Activated CD4-positive, CD25-positive, alpha-beta regulatory T cell treated with anti-CD3 and anti-CD28 coated beads, Interleukin-2, amount 50 U/mL, for 24 hours (primary cell): ENCODE data around the gene ULK2.
"Not testable (repeated sequence)": the region's sequence is repeated elsewhere in the genome, so short reads cannot be mapped to it uniquely, and the experiment has no call there.

ENCODE experiments used
- ATAC-seq, 2 donors: fragments of 150-1000 bp; cut with Tn5 transposase; one replicate each; pipeline ENCODE4 v1.10.0; 2021; ENCODE audit warnings: mild to moderate bottlenecking in 1 of 2, moderate library complexity in 1 of 2

The ULK2 gene

GRCh38 chr17:19867329-19868078, at the start of gene ULK2:
Gene ULK2, minus strand, starts transcription at chr17:19867936. Its CDS starts 519 bp downstream, at chr17:19867417.
- peak; percentile 81 to 82 for ATAC-seq

- no peak for ATAC-seq
Measured at GRCh38 chr17:19915245-19915978, 47.7 kb upstream of the ULK2 start.

GRCh38 chr17:19911033-19911432, 43.3 kb upstream of the ULK2 start:
- ATAC-seq, result no peak

GRCh38 chr17:19909139-19909538, 41.4 kb upstream of the ULK2 start:
- ATAC-seq, result no peak

GRCh38 chr17:19905502-19905901, 37.8 kb upstream of the ULK2 start:
- ATAC-seq, result no peak

GRCh38 chr17:19904924-19905323, 37.2 kb upstream of the ULK2 start:
- ATAC-seq, result no peak

GRCh38 chr17:19904412-19904811, 36.7 kb upstream of the ULK2 start:
- ATAC-seq, result no peak

- ATAC-seq, result no peak
Measured at GRCh38 chr17:19900809-19901208, 33.1 kb upstream of the ULK2 start.

- no peak for ATAC-seq
Measured at GRCh38 chr17:19897903-19898302, 30.2 kb upstream of the ULK2 start.

- no peak for ATAC-seq
Measured at GRCh38 chr17:19897090-19897837, 29.5 kb upstream of the ULK2 start.

- no peak for ATAC-seq
Measured at GRCh38 chr17:19896679-19897078, 28.9 kb upstream of the ULK2 start.

GRCh38 chr17:19890554-19890953, 22.8 kb upstream of the ULK2 start:
- ATAC-seq, result not testable (repeated sequence)

GRCh38 chr17:19890001-19890400, 22.3 kb upstream of the ULK2 start:
- not testable (repeated sequence) for ATAC-seq

- ATAC-seq, result no peak
Measured at GRCh38 chr17:19886116-19886515, 18.4 kb upstream of the ULK2 start.

GRCh38 chr17:19883537-19884215, 15.9 kb upstream of the ULK2 start:
- peak in 1 of 2 donors; percentile 41 for ATAC-seq

- ATAC-seq, result no peak
Measured at GRCh38 chr17:19880393-19880792, 12.7 kb upstream of the ULK2 start.

GRCh38 chr17:19877364-19877945, 9.7 kb upstream of the ULK2 start:
- ATAC-seq, result no peak

- ATAC-seq, result peak; percentile 17 to 30
Measured at GRCh38 chr17:19876529-19877161, 8.9 kb upstream of the ULK2 start.

- ATAC-seq, result no peak
Measured at GRCh38 chr17:19874256-19874655, 6.5 kb upstream of the ULK2 start.

- ATAC-seq, result no peak
Measured at GRCh38 chr17:19873346-19873745, 5.6 kb upstream of the ULK2 start.

GRCh38 chr17:19868079-19868395, 301 bp upstream of the ULK2 start:
- no peak for ATAC-seq

- peak; percentile 44 for ATAC-seq
Measured at GRCh38 chr17:19867079-19867328, 732 bp downstream of the ULK2 start.
